Stimulated activated CD4-positive, alpha-beta T cell treated with anti-CD3 and anti-CD28 coated beads, Interleukin-2, amount 100 ng/mL, for 24 hours (primary cell): ENCODE measurements around the gene RNF183.
A peak's percentile ranks its signal among the peaks of the same experiment; 100 is the strongest.

Experiments used
- DNase-seq, 2 donors: peaks; one replicate each; pipeline ENCODE4 v3.0.0-alpha.2; 2020

RNF183 gene

GRCh38 chr9:113302792-113303418 is at the start of gene RNF183:
TSS of gene RNF183 (minus strand) at chr9:113303376. CDS start at chr9:113298184, 5,192 bp downstream.
- no peak for DNase-seq

GRCh38 chr9:113352411-113352810 is 49.2 kb upstream of the RNF183 start:
- DNase-seq = no peak

GRCh38 chr9:113352006-113352405 is 48.8 kb upstream of the RNF183 start:
- DNase-seq = no peak

GRCh38 chr9:113350937-113351336 is 47.8 kb upstream of the RNF183 start:
- DNase-seq = peak in 1 of 2 donors; percentile 48

- DNase-seq = peak in 1 of 2 donors; percentile 33
Observed at GRCh38 chr9:113350107-113350661, 47.0 kb upstream of the RNF183 start.

GRCh38 chr9:113349445-113350094 is 46.4 kb upstream of the RNF183 start, which contains the start of gene BSPRY:
TSS of gene BSPRY (plus strand) at chr9:113349541. CDS start at chr9:113349580, 39 bp downstream.
- DNase-seq = peak; percentile 24 to 40

- DNase-seq = no peak
Observed at GRCh38 chr9:113349066-113349444, 45.9 kb upstream of the RNF183 start.

GRCh38 chr9:113348437-113348836 is 45.3 kb upstream of the RNF183 start:
- no peak for DNase-seq

- DNase-seq = no peak
Observed at GRCh38 chr9:113345671-113346070, 42.5 kb upstream of the RNF183 start.

GRCh38 chr9:113345190-113345589 is 42.0 kb upstream of the RNF183 start:
- no peak for DNase-seq

- no peak for DNase-seq
Observed at GRCh38 chr9:113343732-113344231, 40.6 kb upstream of the RNF183 start.

GRCh38 chr9:113341712-113342410 is 38.7 kb upstream of the RNF183 start:
- no peak for DNase-seq

GRCh38 chr9:113340011-113340699 is 37.0 kb upstream of the RNF183 start, which contains the start of gene WDR31:
TSS of gene WDR31 (minus strand) at chr9:113340275. CDS start at chr9:113332022, 8,253 bp downstream.
- peak; percentile 83 to 87 for DNase-seq

- DNase-seq = no peak
Observed at GRCh38 chr9:113337714-113338113, 34.5 kb upstream of the RNF183 start.

- DNase-seq = no peak
Observed at GRCh38 chr9:113331780-113332179, 28.6 kb upstream of the RNF183 start.

- DNase-seq = no peak
Observed at GRCh38 chr9:113328045-113328782, 25.0 kb upstream of the RNF183 start.

- DNase-seq = no peak
Observed at GRCh38 chr9:113326230-113326629, 23.1 kb upstream of the RNF183 start.

GRCh38 chr9:113322671-113323070 is 19.5 kb upstream of the RNF183 start:
- DNase-seq = no peak

- DNase-seq = no peak
Observed at GRCh38 chr9:113320051-113320450, 16.9 kb upstream of the RNF183 start.

- DNase-seq = no peak
Observed at GRCh38 chr9:113319054-113319453, 15.9 kb upstream of the RNF183 start.

GRCh38 chr9:113317777-113318176 is 14.6 kb upstream of the RNF183 start:
- no peak for DNase-seq

- DNase-seq = no peak
Observed at GRCh38 chr9:113316030-113316429, 12.9 kb upstream of the RNF183 start.
